GM18520 (cell line): ENCODE data around the gene TFEC.
"Not testable (repeated sequence)": the region's sequence is repeated elsewhere in the genome, so short reads cannot be mapped to it uniquely, and the experiment has no call there.

Experiments
- ATAC-seq: cut with Tn5 transposase; IDR thresholded peaks from one replicate; pipeline ENCODE4 v1.9.1; 2021; ENCODE audit not compliant: unreplicated experiment

TFEC gene

DNA sequence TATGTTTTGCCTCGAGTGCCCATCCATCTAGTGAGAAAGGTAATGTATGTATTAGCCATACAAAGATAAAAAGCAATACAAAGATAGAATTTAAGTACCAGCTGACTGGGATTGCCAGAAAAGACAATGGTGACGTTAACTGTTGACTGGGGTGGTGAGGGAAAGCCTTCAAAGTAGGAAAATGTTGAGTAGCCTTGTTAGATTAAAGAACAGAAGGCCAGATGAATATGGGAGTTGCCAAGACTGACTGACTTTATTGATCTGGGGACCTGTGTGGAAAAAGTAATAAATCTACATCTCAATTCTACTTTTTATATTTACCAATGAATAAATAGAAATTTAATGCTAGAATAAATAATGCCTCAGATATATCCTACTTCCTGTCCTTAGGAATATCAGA lies 97.7 kb downstream of the TFEC start:
- no peak for ATAC-seq

DNA sequence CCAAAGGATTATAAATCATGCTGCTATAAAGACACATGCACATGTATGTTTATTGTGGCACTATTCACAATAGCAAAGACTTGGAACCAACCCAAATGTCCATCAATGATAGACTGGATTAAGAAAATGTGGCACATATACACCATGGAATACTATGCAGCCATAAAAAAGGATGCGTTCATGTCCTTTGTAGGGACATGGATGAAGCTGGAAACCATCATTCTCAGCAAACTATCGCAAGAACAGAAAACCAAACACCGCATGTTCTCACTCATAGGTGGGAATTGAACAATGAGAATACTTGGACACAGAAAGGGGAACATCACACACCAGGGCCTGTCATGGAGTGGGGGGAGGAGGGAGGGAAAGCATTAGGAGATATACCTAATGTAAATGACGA lies 100.4 kb downstream of the TFEC start:
- not testable (repeated sequence) for ATAC-seq

DNA sequence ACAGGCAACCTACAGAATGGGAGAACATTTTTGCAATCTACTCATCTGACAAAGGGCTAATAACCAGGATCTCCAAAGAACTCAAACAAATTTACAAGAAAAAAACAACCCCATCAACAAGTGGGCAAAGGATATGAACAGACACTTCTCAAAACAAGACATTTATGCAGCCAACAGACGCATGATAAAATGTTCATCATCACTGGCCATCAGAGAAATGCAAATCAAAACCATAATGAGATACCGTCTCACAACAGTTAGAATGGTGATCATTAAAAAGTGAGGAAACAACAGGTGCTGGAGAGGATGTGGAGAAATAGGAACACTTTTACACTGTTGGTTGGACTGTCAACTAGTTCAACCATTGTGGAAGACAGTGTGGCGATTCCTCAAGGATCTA lies 100.8 kb downstream of the TFEC start:
- ATAC-seq, result not testable (repeated sequence)

DNA sequence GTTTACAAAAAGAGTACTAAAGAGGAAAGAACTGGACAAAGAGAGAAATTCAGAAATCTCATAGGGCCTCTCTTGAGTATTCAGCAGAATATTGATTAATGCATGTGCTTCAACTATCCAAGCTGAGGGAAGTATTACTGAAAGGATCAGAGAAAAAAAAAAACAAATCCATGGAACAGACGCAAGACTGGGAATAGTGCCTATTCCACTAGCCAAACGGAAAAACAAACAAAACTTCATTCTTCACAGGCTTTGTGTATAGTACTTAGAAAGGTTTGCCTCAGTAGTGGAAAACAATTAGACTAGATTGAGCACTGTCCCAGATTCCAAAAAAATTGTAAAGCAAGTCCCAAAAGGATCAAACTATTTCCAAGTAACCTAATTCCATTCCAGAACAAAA lies 106.2 kb downstream of the TFEC start:
- ATAC-seq, result no peak

DNA sequence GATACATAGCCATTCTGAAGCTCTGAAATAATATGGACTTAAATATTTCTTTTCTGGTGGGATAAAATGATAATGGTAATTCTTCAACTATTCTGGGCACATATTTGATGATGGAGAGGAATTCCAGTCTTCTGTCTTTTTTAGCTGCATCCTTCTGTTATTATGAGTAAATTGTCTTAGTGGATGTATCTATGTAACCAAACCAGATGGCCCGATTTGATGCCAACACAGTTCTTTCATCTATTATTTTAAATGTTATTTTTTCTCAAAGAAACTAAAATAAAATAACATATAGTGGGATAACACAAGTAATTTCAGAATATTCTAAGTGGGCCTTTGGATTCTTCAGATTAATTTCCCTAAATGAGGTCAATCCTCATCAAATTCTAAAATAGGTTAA lies 110.2 kb downstream of the TFEC start:
- no peak for ATAC-seq

DNA sequence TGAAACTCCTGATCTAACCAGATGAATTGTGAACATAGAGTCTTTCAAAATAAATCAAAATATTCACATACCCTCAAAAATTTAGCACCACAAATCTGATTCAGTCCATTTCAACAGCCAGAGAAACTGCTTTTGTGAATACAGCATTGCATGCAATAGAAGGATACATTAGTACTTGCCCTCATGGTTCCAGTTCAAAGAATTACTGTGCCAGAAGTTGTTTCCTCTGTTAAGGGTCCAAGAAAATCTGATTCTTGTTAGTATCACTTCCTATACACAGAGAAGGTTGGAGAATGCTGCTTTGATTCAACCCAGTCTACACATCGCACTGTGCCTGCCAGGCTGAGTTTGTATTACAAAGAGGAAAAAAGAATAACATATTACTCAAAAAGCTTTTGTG lies 115.6 kb downstream of the TFEC start:
- no peak for ATAC-seq

DNA sequence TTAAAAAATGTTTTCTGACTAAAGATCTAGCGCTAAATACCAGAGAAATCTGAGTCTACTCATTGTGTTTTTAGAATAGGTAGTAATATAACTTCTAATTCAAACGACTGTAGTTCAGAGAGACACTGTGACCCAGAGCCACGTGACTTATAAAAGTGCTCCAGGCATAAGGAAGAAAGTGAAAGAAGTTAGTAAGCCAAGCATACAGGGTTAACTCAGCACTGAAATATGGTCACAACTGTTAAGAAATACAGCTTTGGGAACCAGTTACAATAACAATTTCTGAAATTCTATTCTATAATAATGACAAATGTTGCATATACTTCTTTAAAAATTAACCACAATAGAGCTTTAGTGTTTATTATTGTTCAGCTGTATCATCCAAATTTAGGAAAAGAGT lies 119.1 kb downstream of the TFEC start:
- ATAC-seq, result no peak

DNA sequence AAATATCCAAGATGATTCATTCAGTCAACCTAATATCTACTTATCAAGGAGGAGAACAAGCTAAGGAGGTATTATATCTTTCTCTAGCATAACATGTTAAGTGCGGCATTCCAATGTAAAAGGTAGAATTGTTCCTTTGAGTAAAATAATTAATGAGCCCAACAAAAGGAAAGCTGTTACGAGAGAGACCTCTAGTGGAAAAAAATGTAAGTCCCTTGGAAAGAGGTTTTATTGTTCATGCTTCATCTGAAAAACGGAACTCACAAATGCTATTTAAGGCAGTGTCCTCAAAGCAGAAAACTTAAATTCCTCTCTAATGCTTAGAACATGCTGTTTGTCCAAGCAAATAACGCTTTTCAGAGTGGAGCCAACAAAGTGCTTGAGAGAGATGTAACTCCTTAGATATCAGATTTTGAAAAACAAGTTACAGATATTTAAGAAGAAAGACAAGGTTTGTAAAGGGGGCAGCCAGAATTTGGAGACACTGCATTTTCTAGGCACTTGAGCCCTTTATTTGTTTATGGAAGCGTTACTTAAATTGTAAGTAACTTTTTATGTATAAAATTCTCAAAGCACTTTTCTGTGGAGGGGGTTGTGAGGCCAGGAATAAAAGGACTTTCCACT lies 119.9 kb downstream of the TFEC start:
- ATAC-seq, result no peak

DNA sequence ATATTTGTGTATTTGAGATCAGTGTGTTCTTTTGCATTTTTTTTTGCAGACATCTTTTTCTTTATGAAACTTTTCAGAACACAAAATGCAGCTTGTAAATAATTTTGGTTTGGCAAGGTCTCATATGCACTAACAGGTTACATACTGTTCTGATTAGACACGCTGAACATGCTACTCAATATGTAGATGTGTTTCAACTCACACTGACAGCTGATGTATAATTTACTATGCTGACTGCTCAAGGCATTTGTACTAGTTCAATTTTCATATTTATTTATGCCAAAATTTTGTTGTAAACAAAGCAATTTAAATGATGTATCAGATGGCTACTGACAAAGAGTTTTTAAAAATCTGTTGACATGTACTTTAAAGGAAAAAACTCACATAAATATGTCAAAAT lies 123.8 kb downstream of the TFEC start:
- no peak for ATAC-seq

DNA sequence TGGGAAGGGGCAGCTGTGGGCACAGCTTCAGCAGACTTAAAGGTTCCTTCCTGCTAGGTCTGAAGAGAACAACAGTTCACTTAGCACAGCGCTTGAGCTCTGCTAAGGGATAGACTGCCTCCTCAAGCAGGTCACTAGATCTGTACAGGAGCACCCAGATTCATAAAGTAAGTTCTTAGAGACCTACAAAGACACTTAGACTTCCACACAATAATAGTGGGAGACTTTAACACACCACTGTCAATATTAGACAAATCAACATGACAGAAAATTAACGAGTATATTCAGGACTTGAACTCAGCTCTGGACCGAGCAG lies 140.9 kb downstream of the TFEC start:
- no peak for ATAC-seq

DNA sequence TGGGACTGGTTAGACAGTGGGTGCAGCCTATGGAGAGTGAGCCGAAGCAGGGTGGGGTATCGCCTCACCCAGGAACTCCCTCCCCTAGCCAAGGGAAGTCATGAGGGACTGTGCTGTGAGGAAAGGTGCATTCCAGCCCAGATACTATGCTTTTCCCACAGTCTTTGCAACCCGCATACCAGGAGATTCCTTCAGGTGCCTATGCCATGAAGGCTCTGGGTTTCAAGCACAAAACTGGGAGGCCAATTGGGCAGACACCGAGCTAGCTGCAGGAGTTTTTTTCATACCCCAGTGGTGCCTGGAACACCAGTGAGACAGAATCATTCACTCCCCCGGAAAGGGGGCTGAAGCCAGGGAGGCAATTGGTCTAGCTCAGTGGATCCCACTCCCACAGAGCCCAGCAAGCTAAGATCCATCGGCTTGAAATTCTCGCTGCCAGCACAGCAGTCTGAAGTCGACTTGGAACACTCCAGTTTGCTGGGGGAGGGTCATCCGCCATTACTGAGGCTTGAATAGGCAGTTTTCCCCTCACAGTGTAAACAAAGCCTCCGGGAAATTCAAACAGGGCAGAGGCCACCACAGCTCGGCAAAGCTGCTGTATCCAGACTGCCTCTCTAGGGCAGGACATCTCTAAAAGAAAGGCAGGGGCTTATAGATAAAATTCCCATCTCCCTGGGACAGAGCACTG lies 141.4 kb downstream of the TFEC start:
- ATAC-seq, result no peak

DNA sequence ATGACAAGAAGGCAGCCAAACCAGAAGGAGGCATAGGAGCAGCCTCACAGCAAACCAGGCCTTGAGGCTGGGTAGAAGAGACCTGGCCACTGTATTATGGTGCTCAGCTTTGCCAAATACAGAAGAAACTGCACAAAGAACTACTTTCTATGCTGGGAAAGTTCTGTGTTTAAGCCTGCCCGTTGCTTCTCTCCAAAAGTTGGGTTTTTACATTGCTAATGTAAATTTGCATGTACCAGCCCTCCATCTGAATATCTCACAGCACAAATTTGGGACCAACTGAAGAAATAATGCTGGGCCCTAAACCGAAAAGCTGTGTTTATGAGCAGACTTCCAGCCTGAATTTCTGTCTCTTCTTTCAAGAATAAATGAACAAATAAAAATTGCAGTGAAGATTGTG lies 145.0 kb downstream of the TFEC start:
- ATAC-seq, result no peak
